Activated T-cell treated with anti-CD3 and anti-CD28 coated beads for 1 hour (primary cell): ENCODE measurements around the gene CIB4.

Experiments
- DNase-seq: peaks from one replicate; pipeline ENCODE4 v3.0.0-alpha.2; 2020; ENCODE audit warnings: low read depth

CIB4 gene

GRCh38 chr2:26642429-26642828, 1.3 kb upstream of the CIB4 start:
- no peak for DNase-seq

- DNase-seq = no peak
Observed at GRCh38 chr2:26640331-26640745, 828 bp downstream of the CIB4 start.

GRCh38 chr2:26639685-26640243, 1.4 kb downstream of the CIB4 start:
- DNase-seq = no peak

GRCh38 chr2:26637811-26638310, 3.3 kb downstream of the CIB4 start:
- no peak for DNase-seq

GRCh38 chr2:26636935-26637334, 4.2 kb downstream of the CIB4 start:
- DNase-seq = no peak

GRCh38 chr2:26635401-26635800, 5.8 kb downstream of the CIB4 start:
- no peak for DNase-seq

- DNase-seq = no peak
Observed at GRCh38 chr2:26634636-26635230, 6.4 kb downstream of the CIB4 start.

- no peak for DNase-seq
Observed at GRCh38 chr2:26633993-26634595, 7.1 kb downstream of the CIB4 start.

GRCh38 chr2:26633351-26633945, 7.7 kb downstream of the CIB4 start:
- DNase-seq = no peak

- DNase-seq = no peak
Observed at GRCh38 chr2:26632624-26633185, 8.5 kb downstream of the CIB4 start.

- DNase-seq = no peak
Observed at GRCh38 chr2:26631401-26632170, 9.6 kb downstream of the CIB4 start.

- DNase-seq = no peak
Observed at GRCh38 chr2:26630669-26631360, 10.4 kb downstream of the CIB4 start.

- no peak for DNase-seq
Observed at GRCh38 chr2:26630235-26630634, 10.9 kb downstream of the CIB4 start.

- DNase-seq = no peak
Observed at GRCh38 chr2:26629751-26630150, 11.4 kb downstream of the CIB4 start.

GRCh38 chr2:26629346-26629630, 11.9 kb downstream of the CIB4 start:
- no peak for DNase-seq

GRCh38 chr2:26628561-26629345, 12.4 kb downstream of the CIB4 start:
- no peak for DNase-seq

- no peak for DNase-seq
Observed at GRCh38 chr2:26627350-26628105, 13.6 kb downstream of the CIB4 start.

GRCh38 chr2:26626606-26627005, 14.6 kb downstream of the CIB4 start:
- DNase-seq = no peak

- no peak for DNase-seq
Observed at GRCh38 chr2:26623541-26624495, 17.3 kb downstream of the CIB4 start.
